Epithelial cell of proximal tubule (primary cell): ENCODE measurements around the gene TRPM1. TPM values are rescaled to one million over a fixed set of nuclear protein-coding genes. Genes with fewer than 3 reads are reported as not detected.

Experiments
- DNase-seq: peaks from one replicate; pipeline ENCODE4 v3.0.0-alpha.2; 2011; ENCODE audit warnings: low read depth
- H3K4me3 ChIP-seq: 2 replicates; pipeline ENCODE4 v1.5.1; 2011; ENCODE audit warnings: low read depth, mild to moderate bottlenecking, low read length
- total RNA-seq: library from RNA; depleted of rRNA; stranded (reverse); fragments of >200 nt; gene quantifications from 2 replicates; pipeline ENCODE4 v1.2.3, GENCODE V29; 2015
- TF ChIP-seq, protein P1 (sequence below): conservative IDR thresholded peaks from 2 replicates; pipeline ENCODE4 v1.5.1; 2012; ENCODE audit warnings: low read depth, mild to moderate bottlenecking, low read length

Gene TRPM1
- total RNA-seq, 1 donor from 2014 or later = not detected

DNA sequence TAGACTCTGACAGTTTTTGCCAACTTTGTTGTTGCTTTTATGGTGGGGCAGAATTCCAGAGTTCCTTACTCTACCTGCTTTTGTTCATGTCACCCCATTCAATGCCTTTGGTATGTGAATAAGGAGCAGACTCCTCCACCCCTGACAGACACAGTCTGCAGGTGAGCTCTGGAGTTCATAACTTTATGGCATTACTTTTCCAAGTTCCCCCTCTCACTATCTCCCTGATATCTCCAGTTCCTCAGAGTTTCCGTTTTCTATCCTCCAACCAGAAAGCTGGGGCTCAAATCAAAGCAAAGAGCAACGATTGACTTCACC, 87.0 kb downstream of the TRPM1 start:
- DNase-seq = no peak
- TF ChIP-seq, protein P1, sequence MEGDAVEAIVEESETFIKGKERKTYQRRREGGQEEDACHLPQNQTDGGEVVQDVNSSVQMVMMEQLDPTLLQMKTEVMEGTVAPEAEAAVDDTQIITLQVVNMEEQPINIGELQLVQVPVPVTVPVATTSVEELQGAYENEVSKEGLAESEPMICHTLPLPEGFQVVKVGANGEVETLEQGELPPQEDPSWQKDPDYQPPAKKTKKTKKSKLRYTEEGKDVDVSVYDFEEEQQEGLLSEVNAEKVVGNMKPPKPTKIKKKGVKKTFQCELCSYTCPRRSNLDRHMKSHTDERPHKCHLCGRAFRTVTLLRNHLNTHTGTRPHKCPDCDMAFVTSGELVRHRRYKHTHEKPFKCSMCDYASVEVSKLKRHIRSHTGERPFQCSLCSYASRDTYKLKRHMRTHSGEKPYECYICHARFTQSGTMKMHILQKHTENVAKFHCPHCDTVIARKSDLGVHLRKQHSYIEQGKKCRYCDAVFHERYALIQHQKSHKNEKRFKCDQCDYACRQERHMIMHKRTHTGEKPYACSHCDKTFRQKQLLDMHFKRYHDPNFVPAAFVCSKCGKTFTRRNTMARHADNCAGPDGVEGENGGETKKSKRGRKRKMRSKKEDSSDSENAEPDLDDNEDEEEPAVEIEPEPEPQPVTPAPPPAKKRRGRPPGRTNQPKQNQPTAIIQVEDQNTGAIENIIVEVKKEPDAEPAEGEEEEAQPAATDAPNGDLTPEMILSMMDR = no peak
- H3K4me3 ChIP-seq = no peak overlapping the region

DNA sequence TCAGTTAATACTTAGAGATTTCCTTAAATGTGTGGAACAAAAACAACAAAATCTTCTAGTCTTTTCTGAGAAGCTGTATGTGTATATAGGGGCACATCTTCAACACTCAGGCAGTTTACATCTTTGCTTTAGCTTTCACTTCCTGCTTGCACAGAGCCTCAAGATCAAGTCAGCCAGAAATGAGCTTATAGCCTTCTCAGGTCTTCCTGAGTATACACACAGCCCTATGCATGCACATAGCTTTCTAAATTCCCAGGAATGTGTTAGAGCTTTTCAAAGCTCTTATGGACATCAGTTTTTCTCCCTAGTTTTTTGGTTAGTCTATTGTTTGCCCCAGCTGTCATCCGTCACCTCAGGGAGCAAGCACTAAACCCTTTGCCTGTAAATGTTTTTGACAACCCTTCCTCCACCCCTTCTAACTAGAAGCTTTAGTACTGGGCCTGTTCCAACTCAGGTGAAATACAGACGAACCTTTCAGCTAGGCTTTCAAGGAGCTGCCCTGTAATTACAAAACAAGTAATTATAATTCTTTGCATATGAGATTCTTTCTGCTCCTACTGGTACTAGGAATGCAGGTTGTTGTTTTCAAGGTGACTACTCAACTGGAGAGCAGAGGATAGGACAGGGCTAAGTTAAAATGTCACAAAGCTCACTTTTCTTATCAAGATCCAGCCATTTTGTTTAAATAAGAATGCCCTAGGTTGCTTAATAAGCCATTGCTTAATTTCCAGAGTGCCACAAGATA, 87.5 kb downstream of the TRPM1 start:
- no peak overlapping the region for H3K4me3 ChIP-seq
- no peak for DNase-seq
- TF ChIP-seq, protein P1 = no peak

GRCh38 chr15:31012455-31012854, 89.1 kb downstream of the TRPM1 start:
- TF ChIP-seq, protein P1 = no peak
- H3K4me3 ChIP-seq = no peak overlapping the region
- no peak for DNase-seq

GRCh38 chr15:31010036-31010435, 91.5 kb downstream of the TRPM1 start:
- TF ChIP-seq, protein P1 = no peak
- no peak overlapping the region for H3K4me3 ChIP-seq
- DNase-seq = no peak

DNA sequence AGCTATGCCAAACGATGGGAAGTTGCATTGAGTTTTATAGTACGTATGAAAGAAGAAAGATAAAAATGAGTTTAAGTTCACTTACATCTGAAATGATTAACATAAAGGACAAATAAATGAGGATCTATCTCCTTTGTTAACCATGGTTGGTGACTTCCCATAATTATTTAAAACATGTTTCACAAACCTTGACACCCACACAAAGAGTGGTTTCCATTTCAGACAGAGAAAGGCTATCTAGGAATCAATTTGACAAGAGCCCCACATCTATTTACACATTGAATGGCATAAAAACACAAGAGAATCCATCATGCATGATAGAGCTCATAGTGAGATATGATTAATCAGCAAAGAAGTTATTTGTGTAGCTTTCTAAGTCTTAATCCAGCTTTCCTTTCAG, 95.9 kb downstream of the TRPM1 start:
- no peak overlapping the region for H3K4me3 ChIP-seq
- TF ChIP-seq, protein P1 = no peak
- DNase-seq = no peak

GRCh38 chr15:31004220-31004733, 97.2 kb downstream of the TRPM1 start:
- TF ChIP-seq, protein P1 = no peak
- H3K4me3 ChIP-seq = no peak overlapping the region
- DNase-seq = no peak

DNA sequence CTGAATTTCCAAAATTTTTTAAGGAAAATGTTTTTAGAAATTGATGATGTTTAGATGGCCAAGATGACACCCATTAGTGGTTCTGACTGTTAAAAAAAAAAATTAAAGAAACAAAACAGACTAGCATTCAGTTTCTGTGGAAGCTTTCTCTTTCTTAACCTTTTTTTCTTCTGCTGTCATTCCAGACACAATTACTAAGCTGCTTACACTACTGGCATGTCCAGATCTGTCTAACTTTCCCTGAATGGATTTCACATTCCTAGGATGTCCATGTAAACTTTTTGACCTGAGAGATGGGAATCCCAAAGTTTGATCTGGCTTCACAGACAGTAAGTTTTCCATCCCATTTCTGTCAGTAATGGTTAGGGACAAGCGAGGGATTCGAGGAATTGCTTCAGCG, 99.8 kb downstream of the TRPM1 start:
- TF ChIP-seq, protein P1 = no peak
- no peak for DNase-seq
- no peak overlapping the region for H3K4me3 ChIP-seq
